ENCODE measurements around the gene PF4V1.

The PF4V1 gene
- total RNA-seq, result 0 reads per million in 2 donors

GRCh38 chr4:73853246-73853704, at the start of gene PF4V1:
TSS of gene PF4V1 (plus strand) at chr4:73853296. CDS start at chr4:73853363, 67 bp downstream.
- DNase-seq, result no peak

GRCh38 chr4:73810191-73810590, 42.9 kb upstream of the PF4V1 start:
- no peak for DNase-seq

- no peak for DNase-seq
Measured at GRCh38 chr4:73811841-73812240, 41.3 kb upstream of the PF4V1 start.

GRCh38 chr4:73814679-73815078, 38.4 kb upstream of the PF4V1 start:
- no peak for DNase-seq

GRCh38 chr4:73815145-73815544, 38.0 kb upstream of the PF4V1 start:
- DNase-seq, result no peak

- no peak for DNase-seq
Measured at GRCh38 chr4:73816814-73817213, 36.3 kb upstream of the PF4V1 start.

- no peak for DNase-seq
Measured at GRCh38 chr4:73817341-73817740, 35.8 kb upstream of the PF4V1 start.

GRCh38 chr4:73821325-73821724, 31.8 kb upstream of the PF4V1 start:
- no peak for DNase-seq

- no peak for DNase-seq
Measured at GRCh38 chr4:73822389-73822788, 30.7 kb upstream of the PF4V1 start.

- no peak for DNase-seq
Measured at GRCh38 chr4:73822812-73823504, 30.1 kb upstream of the PF4V1 start.

- DNase-seq, result no peak
Measured at GRCh38 chr4:73823760-73824159, 29.3 kb upstream of the PF4V1 start.

GRCh38 chr4:73828956-73829355, 24.1 kb upstream of the PF4V1 start:
- no peak for DNase-seq

- no peak for DNase-seq
Measured at GRCh38 chr4:73831569-73831968, 21.5 kb upstream of the PF4V1 start.

GRCh38 chr4:73832651-73833237, 20.4 kb upstream of the PF4V1 start:
- no peak for DNase-seq

- no peak for DNase-seq
Measured at GRCh38 chr4:73836373-73837279, 16.5 kb upstream of the PF4V1 start, which contains the start of gene CXCL6. TSS of gene CXCL6 (plus strand) at chr4:73836678. CDS start at chr4:73836751, 73 bp downstream.

- no peak for DNase-seq
Measured at GRCh38 chr4:73839071-73839470, 14.0 kb upstream of the PF4V1 start.

- DNase-seq, result no peak
Measured at GRCh38 chr4:73839715-73840114, 13.4 kb upstream of the PF4V1 start.

GRCh38 chr4:73841243-73841925, 11.7 kb upstream of the PF4V1 start:
- no peak for DNase-seq

- no peak for DNase-seq
Measured at GRCh38 chr4:73842696-73843095, 10.4 kb upstream of the PF4V1 start.

- DNase-seq, result no peak
Measured at GRCh38 chr4:73843369-73843768, 9.7 kb upstream of the PF4V1 start.

- no peak for DNase-seq
Measured at GRCh38 chr4:73844345-73844744, 8.8 kb upstream of the PF4V1 start.

- no peak for DNase-seq
Measured at GRCh38 chr4:73844806-73845205, 8.3 kb upstream of the PF4V1 start.
